ENCODE measurements around the gene PJVK.
"Not testable (repeated sequence)": the region's sequence is repeated elsewhere in the genome, so short reads cannot be mapped to it uniquely, and the experiment has no call there.

PJVK gene

GRCh38 chr2:178450774-178451525 lies at the start of gene PJVK, which contains the start of gene PRKRA:
Gene PJVK, plus strand, starts transcription at chr2:178451378. Its CDS starts 2,032 bp downstream, at chr2:178453410.
Gene PRKRA, minus strand, starts transcription at chr2:178451175. Its CDS starts 145 bp downstream, at chr2:178451030.
- peak; percentile 97 for DNase-seq

GRCh38 chr2:178401994-178402437 lies 49.2 kb upstream of the PJVK start:
- no peak for DNase-seq

- no peak for DNase-seq
Measured at GRCh38 chr2:178403671-178404306, 47.4 kb upstream of the PJVK start.

- no peak for DNase-seq
Measured at GRCh38 chr2:178404368-178404767, 46.8 kb upstream of the PJVK start.

- no peak for DNase-seq
Measured at GRCh38 chr2:178409261-178409660, 41.9 kb upstream of the PJVK start.

GRCh38 chr2:178412047-178412446 lies 39.1 kb upstream of the PJVK start:
- DNase-seq = no peak

GRCh38 chr2:178412453-178412852 lies 38.7 kb upstream of the PJVK start:
- DNase-seq = not testable (repeated sequence)

- peak; percentile 89 for DNase-seq
Measured at GRCh38 chr2:178413472-178414265, 37.5 kb upstream of the PJVK start.

GRCh38 chr2:178414266-178415247 lies 36.6 kb upstream of the PJVK start:
- peak; percentile 85 for DNase-seq

GRCh38 chr2:178415979-178416378 lies 35.2 kb upstream of the PJVK start:
- DNase-seq = no peak

GRCh38 chr2:178417916-178418315 lies 33.3 kb upstream of the PJVK start:
- DNase-seq = no peak

- no peak for DNase-seq
Measured at GRCh38 chr2:178418426-178418825, 32.8 kb upstream of the PJVK start.

- no peak for DNase-seq
Measured at GRCh38 chr2:178419123-178419522, 32.1 kb upstream of the PJVK start.

- DNase-seq = no peak
Measured at GRCh38 chr2:178420463-178420999, 30.6 kb upstream of the PJVK start.

- DNase-seq = no peak
Measured at GRCh38 chr2:178422097-178422496, 29.1 kb upstream of the PJVK start.

- DNase-seq = not testable (repeated sequence)
Measured at GRCh38 chr2:178423746-178424145, 27.4 kb upstream of the PJVK start.

- no peak for DNase-seq
Measured at GRCh38 chr2:178425255-178425827, 25.8 kb upstream of the PJVK start.

- no peak for DNase-seq
Measured at GRCh38 chr2:178426388-178426787, 24.8 kb upstream of the PJVK start.

GRCh38 chr2:178427458-178427857 lies 23.7 kb upstream of the PJVK start:
- no peak for DNase-seq

- DNase-seq = no peak
Measured at GRCh38 chr2:178428396-178428806, 22.8 kb upstream of the PJVK start.

GRCh38 chr2:178429336-178429735 lies 21.8 kb upstream of the PJVK start:
- DNase-seq = no peak

- DNase-seq = no peak
Measured at GRCh38 chr2:178436662-178437061, 14.5 kb upstream of the PJVK start.
